Measurements from ENCODE around the gene WDR70.
A peak's percentile ranks its signal among the peaks of the same experiment; 100 is the strongest.

The WDR70 gene

DNA sequence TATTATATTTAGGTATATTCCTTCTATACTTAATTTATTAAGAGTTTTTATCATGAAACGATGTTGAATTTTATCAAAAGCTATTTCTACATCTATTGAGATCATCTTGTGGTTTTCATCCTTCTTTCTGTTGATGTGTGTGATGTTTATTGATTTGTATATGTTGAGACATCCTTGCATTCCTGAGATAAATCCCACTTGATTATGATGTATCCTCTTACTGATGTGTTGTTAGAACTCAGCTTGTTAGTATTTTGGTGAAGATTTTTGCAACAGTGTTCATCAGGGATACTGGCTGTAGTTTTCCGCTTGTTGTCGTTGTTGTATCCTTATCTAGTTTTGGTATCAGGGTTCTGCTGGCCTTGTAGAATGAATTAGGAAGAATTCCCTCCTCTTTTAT lies 247.1 kb downstream of the WDR70 start:
- TF ChIP-seq, protein P1, sequence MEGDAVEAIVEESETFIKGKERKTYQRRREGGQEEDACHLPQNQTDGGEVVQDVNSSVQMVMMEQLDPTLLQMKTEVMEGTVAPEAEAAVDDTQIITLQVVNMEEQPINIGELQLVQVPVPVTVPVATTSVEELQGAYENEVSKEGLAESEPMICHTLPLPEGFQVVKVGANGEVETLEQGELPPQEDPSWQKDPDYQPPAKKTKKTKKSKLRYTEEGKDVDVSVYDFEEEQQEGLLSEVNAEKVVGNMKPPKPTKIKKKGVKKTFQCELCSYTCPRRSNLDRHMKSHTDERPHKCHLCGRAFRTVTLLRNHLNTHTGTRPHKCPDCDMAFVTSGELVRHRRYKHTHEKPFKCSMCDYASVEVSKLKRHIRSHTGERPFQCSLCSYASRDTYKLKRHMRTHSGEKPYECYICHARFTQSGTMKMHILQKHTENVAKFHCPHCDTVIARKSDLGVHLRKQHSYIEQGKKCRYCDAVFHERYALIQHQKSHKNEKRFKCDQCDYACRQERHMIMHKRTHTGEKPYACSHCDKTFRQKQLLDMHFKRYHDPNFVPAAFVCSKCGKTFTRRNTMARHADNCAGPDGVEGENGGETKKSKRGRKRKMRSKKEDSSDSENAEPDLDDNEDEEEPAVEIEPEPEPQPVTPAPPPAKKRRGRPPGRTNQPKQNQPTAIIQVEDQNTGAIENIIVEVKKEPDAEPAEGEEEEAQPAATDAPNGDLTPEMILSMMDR (conservative IDR thresholded peaks at IDR 0.05; ENCODE audit: low read depth, low read length): no peak
- DNase-seq (ENCODE audit: low read depth): peak; percentile 46
- H3K4me3 ChIP-seq (ENCODE audit: low read depth, low read length): no peak overlapping the region

DNA sequence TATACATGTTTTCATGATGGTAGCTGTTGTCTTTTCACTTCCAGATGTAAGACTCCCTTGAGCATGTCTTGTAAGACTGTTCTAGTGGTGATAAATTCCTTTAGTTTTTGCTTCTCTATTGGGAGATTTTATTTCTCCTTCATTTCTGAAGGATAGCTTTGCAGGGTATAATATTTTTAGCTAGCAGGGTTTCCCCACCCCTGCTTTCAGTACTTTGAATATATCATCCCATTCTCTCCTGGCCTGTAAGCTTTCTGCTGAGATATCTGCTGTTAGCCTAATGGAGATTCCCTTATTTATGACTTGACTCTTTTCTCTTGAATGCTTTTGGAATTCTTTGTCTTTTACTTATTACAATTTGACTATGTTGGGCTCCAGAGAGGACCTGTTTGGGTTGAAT lies 249.8 kb downstream of the WDR70 start:
- no peak for DNase-seq (ENCODE audit: low read depth)
- TF ChIP-seq, protein P1 (conservative IDR thresholded peaks at IDR 0.05; ENCODE audit: low read depth, low read length): no peak
- no peak overlapping the region for H3K4me3 ChIP-seq (ENCODE audit: low read depth, low read length)

DNA sequence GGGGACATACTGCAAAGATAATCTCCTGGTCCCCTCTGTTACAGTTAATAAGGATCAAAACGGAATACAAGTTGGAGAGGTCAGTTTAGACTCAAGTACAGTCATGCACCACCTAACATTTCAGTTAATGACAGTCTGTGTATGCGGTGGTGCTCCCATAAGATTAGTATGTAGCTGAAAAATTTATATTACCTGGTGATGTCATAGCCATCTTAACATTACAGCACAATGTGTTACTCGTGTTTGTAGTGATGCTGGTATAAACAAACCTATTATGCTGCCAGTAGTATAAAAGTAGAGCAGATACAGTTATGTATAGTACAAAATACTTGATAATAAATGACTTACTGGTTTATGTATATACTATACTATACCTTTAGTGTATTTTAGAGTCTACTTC lies 252.8 kb downstream of the WDR70 start:
- DNase-seq (ENCODE audit: low read depth): no peak
- TF ChIP-seq, protein P1 (conservative IDR thresholded peaks at IDR 0.05; ENCODE audit: low read depth, low read length): no peak

DNA sequence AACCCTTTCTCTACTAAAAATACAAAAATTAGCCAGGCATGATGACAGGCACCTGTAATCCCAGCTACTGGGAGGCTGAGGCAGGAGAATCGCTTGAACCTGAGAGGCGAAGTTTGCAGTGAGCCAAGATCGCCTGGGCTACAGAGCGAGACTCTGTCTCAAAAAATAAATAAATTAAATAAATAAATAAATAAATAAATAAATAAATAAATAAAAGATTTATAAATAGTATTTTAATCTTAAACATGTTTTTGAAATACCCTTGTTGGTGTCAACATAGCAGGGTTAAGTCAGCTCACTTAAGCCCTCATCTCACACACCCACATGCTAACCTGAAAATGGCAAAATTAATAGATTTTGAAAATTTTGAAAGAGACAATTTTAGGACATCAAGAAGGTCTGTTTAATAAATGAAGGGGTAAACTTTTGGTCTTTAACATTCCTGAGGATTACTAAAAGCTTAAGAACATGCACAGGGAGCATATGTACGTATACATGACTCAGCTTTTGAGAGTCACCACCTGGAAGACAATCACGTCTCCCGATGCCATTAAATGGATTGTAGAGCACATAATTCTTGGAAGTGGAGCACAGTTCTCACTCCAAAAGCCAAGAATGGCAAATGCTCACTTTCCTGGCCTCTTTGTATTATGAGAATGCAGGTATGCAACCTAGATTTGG lies 258.2 kb downstream of the WDR70 start:
- H3K4me3 ChIP-seq (ENCODE audit: low read depth, low read length): no peak overlapping the region
- peak; percentile 26 for DNase-seq (ENCODE audit: low read depth)
- TF ChIP-seq, protein P1 (conservative IDR thresholded peaks at IDR 0.05; ENCODE audit: low read depth, low read length): no peak

More for the DNA sequence above, 252.8 kb downstream of the WDR70 start:
- H3K4me3 ChIP-seq (ENCODE audit: low read depth, low read length): no peak overlapping the region

DNA sequence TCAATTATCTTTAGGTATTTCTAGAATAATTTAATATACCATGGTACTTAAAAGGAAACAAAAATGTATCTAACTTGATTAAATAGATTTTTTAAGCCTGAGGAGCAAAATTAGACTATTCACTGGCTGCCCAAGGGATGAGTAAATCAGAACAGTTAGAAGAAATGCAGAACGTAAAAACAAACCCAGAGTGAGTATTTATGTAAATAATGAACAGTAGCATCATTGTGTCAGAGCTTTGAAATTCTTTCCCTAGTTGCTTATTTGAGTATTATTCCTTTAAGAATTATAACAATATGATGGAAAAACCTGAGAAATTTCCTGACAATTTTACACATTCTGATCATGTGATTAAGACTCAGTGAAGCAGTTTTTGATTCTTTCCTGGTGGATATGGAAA lies 259.8 kb downstream of the WDR70 start:
- TF ChIP-seq, protein P1 (conservative IDR thresholded peaks at IDR 0.05; ENCODE audit: low read depth, low read length): no peak
- no peak overlapping the region for H3K4me3 ChIP-seq (ENCODE audit: low read depth, low read length)
- peak; percentile 13 for DNase-seq (ENCODE audit: low read depth)

DNA sequence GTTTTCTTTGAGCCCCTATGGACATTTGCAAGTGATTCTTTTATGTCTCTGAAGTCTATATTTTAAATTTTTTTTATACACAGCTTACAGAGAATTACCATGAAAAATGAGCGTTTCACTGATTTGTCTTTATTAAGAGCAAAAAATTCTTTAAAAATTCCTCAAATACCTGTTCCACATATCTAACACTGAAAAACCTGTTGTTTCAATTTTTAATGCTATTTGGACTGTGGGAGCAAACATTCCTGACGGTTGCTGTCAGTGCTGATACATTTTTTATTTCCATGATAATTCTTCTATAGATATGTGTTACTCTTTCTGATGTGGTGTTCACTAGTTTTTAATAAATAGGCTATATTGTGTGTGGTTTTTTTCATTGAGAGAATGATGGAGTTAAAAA lies 261.0 kb downstream of the WDR70 start:
- DNase-seq (ENCODE audit: low read depth): no peak
- no peak overlapping the region for H3K4me3 ChIP-seq (ENCODE audit: low read depth, low read length)
- TF ChIP-seq, protein P1 (conservative IDR thresholded peaks at IDR 0.05; ENCODE audit: low read depth, low read length): no peak

DNA sequence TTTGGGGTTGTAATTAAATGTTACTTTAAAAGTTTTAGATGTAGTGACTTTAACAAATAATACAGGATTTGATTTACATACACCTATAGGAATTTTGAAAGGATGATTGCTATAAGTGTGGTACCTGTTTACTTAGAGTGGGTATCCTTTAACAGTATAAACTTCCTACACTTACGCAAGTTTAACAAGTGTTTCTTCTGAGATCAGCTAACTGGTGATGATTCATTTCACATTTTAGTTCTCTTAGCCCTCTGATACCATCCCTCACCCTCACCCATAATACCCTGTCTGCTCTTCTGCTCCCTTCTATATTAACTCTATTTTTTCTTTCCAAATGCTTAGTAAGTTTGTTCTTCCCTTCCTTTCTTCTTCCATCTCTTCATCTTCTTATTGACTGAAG lies 262.8 kb downstream of the WDR70 start:
- no peak for DNase-seq (ENCODE audit: low read depth)
- no peak overlapping the region for H3K4me3 ChIP-seq (ENCODE audit: low read depth, low read length)
- TF ChIP-seq, protein P1 (conservative IDR thresholded peaks at IDR 0.05; ENCODE audit: low read depth, low read length): no peak
